H1 (cell line): ENCODE measurements around the gene PIBF1. TPM values are rescaled to one million over a fixed set of nuclear protein-coding genes. Genes with fewer than 3 reads are reported as not detected.

Source experiments
- polyA plus RNA-seq, 7 experiments: library from polyadenylated mRNA; depleted of rRNA in 3 of 7; stranded (reverse) in 5 of 7; unstranded in 2 of 7; fragments of >200 nt in 5 of 7; fragments of 200-250 nt in 2 of 7; gene quantifications; 1 replicate in 5 of 7; 2 replicates in 1 of 7; 4 replicates in 1 of 7; pipeline versions ENCODE4 v1.2.1 to v1.2.3, GENCODE V29; 2011 to 2013; ENCODE audit warnings: missing spikeins in 2 of 7, mixed read lengths in 2 of 7
- total RNA-seq: library from RNA; stranded (reverse); fragmentation: NEBNext Ultra II Directional; extraction: Animal tissue kit (Norgen Biotek cat#: 25700); gene quantifications from 2 replicates; pipeline ENCODE4 v1.2.1, GENCODE V29; 2021
- TF ChIP-seq, protein P1 (sequence below): IDR thresholded peaks from 2 replicates; pipeline ENCODE4 v1.6.1; 2012; ENCODE audit warnings: low read length, inconsistent platforms

PIBF1 gene
- total and polyA plus RNA-seq, 2 of the 8 experiments (the other 6 are each of a cell fraction or from before 2014, with no cell fraction given): 1.1 to 13.2 TPM

DNA sequence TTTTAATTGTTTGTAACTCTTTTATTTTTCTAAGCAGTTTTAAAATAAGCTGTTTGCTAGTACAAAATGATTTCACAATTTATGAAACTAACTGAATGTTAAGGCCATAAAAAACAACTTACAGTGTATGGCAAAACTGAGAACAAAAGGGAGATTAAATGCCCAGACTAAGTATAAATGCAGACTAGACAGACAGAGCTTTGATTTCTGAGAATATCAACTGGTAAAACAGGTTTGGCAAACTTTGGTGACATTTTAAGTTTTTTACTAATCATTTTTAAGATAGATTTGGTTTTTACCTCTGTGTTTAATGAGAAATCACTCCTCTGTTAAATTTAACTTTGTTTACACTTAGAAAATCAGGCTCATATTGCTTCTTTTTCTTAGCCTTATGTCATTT lies 149.4 kb downstream of the PIBF1 start (continued):
- TF ChIP-seq, protein P1, sequence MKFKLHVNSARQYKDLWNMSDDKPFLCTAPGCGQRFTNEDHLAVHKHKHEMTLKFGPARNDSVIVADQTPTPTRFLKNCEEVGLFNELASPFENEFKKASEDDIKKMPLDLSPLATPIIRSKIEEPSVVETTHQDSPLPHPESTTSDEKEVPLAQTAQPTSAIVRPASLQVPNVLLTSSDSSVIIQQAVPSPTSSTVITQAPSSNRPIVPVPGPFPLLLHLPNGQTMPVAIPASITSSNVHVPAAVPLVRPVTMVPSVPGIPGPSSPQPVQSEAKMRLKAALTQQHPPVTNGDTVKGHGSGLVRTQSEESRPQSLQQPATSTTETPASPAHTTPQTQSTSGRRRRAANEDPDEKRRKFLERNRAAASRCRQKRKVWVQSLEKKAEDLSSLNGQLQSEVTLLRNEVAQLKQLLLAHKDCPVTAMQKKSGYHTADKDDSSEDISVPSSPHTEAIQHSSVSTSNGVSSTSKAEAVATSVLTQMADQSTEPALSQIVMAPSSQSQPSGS: no peak
- TF ChIP-seq, all 59 proteins: peak for 0
